HG03280 (cell line): ENCODE results near the gene LPO.

Experiments used
- ATAC-seq: cut with Tn5 transposase; IDR thresholded peaks from one replicate; pipeline ENCODE4 v1.9.1; 2021; ENCODE audit warnings: mild to moderate bottlenecking, moderate library complexity; ENCODE audit not compliant: unreplicated experiment

LPO gene

DNA sequence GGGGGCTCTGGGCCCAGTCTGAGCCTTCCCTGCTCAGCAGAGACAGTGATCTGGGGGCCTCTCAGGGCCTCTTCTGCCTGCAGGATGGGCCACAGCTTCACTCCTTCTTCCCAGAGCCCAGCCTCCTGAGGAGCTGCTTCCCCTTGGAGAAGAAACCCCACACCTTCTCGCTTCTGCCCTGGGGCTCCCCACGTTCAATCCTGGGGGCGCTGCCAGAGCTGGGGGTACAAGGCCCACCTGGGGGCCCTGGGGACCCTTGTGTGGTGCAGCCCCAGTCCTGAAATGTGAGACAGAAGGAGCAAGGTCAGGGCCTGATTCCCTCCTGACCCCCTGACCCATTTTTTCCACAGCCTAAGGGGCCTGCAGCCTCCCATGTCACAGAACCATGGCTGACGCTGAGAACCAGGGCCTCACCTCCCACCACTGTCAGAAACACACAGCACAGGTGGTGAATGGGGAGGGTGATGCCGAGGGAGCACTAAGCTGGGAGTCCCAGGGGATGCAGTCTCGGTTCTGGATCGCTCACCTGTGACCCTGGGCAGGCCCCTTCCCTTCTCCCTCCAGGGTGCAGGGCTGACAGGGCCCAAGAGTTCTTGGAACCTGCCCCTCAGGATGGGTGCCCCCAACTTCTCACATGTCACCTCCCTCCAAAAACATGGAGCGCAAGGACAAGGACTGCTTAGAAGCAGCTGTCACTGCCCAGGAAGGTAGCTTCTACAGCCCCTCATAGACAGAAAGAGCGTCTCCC is 64.0 kb downstream of the LPO start:
- no peak for ATAC-seq

DNA sequence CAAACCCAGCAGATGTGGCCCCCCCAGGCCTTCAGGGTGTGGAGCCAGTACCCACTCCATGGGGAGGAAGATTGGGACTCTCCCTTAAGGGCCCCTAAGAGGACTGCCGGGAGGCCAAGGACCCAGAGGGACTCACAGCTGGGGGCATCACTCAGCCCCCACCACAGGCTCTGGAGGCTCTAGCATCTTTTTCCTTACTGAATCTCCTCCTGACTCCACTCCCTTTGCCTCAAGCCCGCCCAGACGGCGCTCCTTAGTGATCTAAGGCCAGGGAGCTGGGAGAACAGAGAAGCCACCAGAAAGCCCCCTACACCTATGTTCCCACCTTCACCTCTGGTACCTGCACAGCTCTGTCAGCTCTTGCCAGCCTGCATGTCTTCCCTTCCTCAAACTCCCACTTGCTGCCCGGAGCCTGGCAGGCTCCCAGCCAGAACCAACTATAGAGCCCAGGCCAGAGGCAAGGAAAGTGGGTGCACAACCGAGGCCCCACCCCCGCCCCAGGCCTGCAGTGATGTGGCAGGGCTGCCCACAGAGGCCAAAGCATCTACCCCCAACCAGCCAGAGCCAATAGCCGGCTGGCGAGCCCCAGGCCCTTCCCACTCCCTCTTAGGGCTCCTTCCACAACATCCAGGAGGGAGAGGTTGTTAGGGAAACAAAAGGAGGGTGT is 64.7 kb downstream of the LPO start:
- ATAC-seq, result no peak

DNA sequence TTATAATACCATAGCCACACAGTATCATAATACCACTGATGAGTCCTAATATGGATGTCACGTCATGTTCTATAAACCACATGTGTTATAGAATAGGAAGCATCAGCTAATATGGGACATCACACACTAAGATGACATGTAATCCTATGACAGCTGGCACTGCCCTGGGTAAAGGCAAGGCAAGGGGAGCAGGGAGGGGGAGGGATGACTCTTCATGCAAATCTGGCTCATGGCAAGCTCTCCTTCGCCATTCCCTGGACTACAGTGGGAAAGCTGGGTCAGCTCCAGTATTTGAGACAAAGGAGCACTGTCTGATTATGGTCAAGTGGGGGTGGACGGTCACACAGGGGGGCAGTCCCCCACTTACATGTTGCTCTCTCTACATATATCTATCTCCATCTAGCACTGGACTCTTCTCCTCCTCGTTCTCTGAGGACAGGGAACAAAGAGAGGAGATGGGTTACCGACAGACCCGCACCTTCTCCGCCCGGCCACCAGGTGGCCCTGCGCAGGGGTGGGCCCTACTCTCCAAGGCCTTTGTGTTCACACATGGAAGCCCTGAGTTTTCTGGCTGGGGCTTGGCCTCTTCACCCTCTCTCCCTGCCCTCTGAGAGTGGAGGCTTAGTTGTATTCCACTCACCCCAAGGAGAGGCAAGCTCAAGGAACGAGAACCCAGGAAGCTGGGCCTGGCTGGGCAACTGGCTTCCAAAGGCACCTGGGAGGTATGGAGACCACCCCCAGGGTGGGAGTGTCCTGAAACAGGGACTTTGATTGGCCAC is 65.8 kb downstream of the LPO start:
- ATAC-seq, result no peak

DNA sequence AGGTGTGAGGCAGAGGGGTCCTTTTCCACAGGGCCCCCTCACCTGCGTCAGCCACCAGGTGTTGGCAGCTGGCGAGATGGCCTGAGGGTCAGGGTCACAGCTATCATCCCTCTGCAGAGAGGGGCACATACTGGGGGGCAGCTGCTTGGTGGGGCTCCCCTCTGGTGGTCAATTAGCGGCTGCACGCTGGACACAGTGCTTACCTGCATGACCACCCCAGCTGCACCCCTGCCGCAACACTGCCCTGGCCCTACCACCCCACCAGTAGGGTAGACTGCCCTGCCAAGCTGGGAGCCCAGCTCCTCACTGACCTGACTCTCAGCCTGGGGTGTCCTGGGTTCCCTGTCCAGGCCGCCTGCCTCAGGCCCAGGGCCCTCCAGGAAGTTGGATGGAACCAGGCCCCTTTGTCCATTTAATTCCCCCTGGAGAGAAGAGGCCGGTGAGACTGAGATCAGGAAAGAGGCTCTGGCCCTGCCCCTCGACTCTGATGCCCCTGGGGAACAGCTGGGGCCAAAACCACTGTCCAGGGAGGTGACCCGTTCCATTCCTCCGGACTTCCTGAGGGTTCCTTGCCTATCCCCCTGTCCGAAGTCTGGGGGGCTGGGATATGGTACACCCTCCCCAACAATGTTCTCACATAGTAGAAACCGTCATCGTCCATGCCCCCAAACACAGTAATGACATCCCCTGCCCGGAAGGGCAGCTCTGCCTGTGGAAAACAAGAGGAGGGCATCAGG is 66.5 kb downstream of the LPO start:
- ATAC-seq, result no peak

DNA sequence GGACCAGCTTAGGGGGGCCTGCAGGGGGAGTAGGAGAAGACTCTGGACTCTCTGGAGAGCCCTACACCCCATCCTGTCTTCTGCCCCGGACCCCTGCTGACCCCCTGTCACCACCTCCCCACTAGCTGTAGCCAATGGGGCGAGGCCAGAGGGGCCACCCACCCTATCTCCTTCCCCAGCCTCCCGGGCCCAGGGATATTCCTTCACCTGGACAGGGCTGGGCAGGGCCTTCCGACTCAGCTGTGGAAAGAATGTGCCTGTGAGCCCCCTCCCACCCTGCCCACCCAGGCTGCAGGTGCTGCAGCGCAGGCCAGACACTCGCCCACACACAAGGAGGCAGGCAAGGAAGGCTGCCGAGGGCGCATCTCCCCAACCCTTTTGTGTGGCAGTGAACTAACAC is 67.2 kb downstream of the LPO start:
- ATAC-seq, result no peak

DNA sequence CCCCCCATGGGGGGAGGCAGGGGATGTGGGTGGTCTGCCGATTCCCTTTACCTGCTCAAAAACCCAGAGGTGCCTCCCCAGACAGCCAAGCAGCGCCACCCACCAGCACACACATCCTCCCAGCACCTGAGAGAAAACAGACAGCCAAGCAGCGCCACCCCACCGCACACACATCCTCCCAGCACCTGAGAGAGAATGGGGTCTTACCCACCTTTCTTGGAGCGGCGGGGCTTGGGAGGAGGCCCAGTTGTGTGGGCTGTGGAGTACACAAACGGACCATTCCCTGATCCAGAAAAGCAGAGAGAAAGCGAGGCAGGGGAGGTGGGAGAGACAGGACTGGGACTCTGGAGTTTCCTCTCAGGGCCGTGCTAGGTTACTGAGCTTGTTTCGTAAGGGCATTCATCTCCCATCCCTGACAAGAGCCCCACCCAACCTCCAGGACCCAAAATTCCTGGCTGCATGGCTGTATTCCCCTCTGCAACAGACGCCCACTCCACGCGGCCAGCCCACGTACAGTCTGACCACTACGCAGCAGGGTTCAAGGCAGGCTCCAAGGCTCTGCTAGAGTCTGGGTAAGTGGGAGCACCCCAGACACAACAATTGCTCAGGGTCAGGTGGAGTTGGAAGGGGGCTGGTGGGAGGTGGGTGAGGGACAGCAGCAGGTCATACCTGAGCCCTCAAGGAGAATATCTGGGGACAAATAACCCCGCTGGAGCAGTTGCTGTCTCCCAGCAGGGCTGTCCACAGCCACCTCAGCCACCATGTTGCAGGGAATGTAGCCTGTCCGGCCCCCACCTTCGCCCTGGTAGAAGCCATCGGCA is 68.0 kb downstream of the LPO start:
- ATAC-seq, result no peak

DNA sequence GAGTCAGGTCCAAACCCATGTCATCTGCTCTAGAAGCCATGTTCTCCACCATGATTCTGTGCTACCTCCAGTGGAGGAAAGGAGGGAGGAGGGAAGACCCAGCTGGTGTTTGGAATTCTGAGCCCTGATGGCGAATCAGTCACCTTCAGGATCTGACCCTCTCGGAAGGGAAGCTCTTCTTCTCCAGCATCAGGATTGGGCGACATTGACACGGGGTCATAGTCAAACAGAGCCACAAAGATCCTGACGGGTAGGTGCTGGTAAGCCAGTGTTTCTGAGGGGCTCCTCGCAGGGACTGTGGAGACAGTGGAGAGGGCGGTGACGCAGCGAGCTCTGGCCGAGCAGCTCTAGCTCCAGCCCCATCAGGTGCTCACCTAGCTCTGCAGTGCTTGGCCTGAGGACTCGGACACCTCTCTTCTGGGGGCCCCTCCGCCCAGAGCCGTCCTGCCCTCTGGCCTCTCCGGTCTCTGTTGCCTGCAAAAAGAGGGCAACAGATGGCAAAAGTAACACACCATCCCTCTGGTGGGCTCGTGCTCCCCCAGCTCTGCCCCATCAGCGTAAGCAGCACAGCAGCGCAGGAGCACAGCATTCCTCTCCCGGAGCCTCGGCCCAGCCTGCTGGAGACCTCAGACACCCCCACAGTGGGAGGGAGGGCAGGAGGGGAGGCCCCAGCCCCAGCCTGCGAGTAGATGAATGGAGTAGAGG is 69.2 kb downstream of the LPO start:
- ATAC-seq, result no peak

DNA sequence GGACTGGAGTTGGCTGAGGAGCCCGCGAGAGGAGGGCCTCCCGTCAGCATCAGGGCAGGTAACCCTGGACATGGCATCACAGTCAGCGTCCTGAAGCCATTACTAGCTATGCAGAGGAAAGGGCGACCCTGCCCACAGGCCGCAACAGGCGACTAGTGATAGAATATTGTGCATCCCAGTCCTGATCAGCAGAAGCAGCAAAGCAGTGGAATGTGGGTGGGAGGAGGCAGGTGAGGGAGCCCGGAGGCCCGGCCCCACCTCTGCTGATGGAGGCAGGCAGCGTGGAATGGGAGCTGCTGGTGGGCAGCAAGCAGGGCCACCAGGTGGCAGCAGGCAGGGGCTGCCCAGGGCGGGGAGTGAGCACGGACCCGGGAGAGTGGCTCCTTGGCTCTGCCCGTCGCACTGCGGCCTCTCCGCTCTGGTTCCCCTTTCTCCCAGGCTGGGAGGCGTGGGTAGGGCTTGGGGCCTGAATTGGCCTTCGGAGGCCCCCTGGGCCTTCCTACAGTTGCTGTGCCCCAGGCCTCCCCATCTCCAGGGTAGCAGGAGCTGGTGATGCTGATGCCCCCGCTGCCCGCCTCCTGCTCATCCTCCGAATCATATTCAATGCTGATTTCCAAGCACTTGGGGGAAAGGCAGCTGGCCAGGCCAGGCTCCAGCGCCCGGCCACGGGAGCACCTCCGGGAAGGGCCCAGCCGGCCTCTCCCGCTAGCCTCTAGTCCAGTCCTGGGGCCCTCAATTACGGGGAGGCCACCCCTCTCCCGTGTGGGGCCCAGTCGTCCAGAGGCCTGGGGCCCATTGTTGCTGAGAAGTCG is 70.0 kb downstream of the LPO start:
- ATAC-seq, result no peak

DNA sequence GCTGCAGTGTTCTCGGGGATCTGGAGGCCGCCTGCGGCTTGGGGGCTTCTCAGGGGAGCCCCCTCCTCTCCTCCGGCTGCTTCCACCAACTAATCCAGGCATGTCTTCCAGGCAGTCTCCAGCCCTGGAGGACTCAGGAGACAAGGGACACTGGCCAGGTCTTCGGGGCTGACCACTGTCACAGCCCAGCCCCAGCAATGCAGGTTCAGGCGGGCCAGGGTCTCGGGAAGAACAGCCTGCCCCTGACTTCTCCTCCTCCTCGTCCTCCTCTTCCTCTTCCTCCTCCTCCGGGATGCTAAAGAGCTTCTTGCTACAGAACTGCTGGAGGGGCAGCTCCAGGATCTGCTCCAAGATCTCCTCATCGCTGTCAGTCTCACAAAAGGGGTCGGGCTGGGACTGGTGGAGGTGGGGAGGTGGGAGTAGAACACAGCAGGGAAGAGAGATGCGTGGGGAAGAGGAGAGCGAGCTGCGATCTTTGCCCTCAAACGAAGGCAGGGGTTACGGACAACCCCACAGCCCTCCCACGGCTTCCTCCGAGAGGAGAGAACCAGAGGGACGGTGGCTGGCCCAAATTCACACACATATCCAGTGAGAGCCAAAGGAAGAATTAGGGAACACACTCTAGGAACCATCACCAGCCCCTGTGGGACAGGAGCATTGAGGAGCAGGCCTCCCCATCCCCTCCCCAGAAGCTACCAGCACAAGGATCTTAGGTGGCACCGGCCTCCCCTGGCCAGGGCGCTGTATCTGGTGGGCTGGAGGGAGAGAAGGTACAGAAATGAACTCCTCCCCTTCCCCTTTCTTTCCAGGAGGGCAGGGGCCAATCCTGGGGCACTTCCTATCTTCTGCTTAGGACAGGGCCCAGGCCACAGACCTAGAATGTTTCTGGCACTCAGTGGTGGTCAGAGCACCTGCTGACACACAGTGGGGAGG is 70.9 kb downstream of the LPO start:
- ATAC-seq, result no peak

DNA sequence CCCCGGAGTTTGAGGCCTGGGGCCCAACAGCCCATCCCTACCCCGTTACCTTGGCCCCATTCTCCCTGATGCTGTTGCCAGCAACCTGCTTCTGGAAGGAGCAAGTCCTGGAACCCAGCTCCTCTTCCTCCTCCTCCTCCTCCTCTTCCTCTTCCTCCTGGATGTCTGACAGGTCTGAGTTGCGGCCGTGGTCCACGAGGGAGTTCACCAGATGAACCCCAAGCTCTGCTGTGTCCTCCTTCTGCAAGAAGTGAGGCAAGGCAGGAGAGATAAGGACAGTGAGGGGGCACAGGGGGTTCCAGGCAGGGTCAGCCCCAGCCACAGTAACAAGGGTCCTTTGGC is 71.5 kb downstream of the LPO start:
- no peak for ATAC-seq

DNA sequence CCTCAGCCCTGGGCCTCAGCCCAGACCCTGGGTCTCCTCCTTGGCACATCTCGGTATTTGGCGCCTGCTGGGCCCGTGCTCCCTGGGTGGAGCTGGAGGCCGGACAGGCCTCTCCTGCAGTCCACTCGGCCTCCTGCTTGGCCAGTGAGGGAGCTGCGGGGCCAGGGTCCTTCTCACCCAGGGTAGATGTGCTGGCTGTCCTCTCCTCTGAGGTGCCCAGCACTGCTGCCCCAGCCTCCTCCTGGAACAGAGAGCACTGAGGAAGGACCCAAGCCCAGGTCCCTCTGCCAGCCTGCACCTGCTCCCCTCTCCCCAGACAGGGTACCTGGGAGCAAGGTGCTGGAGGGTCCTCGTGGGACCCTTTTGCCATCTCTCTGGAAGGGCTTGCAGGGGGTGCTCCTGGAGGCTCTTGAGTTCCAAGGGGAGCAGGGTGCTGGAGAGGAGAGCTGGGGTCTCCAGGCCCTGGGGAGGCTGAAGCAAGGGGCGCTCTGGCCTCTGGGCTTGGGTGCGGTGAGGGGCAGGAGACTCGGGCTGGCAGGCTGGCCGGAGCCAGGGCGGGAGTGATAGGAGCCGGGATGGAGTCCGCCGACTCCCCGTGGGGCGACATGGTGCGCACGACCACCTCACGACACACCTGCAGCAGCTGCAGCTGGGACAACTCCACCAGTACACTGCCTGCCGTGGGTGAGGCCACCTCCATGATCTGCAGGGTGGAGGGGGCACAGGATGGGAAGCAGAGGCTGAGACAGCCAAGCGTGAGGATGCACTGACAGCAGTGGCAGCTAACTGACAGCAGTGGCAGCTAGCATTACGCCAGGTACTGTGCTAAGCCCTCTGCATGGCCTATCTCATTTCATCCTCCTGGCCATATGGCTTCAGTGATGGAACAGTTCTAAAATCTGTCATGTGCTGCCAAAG is 72.4 kb downstream of the LPO start:
- no peak for ATAC-seq

DNA sequence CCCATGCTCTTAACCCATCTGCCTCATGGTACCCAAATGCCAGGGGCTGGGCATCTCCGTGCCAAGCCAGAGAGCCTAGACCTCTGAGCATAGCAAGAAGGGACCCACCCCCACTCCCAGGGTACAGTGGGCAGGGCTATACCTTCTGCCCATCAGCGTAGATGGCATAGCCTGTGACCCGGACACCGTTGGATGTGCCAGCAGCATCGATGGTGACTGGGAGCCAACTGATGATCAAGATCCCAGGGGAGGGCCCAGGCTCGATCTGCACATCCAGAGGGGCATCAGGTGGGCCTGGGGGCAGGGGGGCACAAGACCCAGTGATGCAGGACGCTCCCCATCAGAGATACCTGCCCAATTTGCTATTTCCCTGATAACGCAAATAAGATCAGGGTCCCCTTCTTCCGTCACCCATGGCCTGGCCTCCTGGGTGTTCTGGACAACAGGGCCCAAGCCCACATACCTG is 73.1 kb downstream of the LPO start:
- no peak for ATAC-seq

DNA sequence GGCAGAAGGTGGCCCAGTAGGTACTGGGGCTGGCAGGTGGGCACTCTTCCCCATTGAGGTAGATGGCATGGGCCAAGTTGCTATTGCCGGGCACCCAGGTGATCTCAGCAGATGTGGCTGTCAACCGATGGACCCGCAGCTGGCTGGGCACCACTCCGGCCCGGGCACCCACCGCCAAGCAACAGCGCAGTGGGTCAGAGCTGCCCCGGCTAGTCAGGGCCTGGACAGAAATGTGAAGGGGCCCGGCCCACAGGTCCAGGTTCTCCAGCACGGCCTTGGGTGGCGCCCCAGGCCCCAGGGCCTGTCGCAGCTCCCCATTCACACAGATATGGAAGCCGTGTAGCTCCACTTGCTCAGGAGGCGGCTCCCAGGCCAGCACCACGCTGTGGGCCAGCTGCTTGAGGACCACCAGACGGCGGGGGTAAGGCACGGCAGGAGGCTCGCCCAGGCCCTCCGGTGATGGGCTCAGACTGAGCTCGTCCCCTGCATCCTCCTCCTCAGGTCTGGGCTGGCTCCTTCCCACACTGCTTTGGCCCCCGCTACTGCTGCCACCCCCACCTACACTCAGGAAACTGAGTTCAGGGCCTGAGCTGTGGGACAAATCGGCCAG is 73.7 kb downstream of the LPO start:
- ATAC-seq, result no peak

DNA sequence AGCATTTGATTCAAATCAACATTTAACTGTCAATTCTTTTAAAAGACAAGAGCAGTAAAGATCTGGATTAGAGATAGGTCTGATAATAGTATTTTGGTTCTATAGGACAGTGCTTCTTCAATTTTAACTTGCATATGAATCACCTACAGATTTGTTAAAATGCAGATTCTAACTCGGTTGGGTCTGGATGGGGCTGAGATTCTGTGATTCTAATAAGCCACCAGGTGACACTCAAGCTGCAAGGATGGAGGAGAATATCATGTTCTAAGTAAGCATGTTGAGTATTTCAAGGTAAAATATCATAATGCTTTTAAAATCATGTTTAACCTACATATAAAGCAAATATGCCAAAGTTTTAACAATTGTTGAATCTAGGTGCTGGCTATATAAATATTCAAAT is 74.4 kb downstream of the LPO start:
- no peak for ATAC-seq

DNA sequence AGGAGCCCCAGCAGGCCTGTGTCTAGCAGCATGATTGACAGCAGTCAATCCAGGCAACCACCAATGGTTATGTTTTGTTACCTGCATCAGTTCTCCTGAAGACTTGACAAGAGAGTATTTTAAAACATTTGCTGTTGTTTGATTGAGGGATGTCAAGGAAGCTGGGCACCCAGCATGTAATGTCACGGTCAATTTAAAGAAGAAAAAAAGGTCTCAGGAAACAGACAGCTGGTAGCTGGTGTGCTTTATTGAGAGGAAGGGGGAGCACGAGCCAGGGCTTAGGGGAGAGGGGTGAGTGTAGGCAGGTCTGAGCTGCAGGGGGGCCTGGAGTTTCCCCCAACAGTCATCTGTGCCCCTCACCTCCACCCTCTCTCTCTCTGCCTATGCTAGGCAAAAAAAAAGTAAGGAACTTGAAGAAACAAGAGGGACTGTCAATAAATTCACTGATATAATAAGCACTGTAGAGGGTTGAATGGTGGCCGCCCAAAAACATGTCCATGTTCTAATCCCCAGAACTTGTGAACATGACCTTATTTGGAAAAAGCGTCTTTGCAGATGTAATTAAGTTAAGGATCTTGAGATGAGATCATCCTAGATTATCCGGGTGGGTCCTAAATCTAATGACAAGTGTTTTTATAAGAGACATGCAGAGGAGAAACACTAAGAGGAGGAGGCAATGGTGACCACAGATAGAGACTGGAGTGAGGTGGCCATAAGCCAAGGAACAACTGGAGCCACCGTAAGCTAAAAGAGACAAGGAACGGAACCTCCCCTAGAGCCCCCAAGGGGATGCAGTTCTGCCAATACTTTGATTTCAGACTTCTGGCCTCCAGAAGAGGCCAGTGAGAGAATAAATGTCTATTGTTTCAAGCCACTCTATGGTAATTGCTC is 75.7 kb downstream of the LPO start:
- no peak for ATAC-seq

DNA sequence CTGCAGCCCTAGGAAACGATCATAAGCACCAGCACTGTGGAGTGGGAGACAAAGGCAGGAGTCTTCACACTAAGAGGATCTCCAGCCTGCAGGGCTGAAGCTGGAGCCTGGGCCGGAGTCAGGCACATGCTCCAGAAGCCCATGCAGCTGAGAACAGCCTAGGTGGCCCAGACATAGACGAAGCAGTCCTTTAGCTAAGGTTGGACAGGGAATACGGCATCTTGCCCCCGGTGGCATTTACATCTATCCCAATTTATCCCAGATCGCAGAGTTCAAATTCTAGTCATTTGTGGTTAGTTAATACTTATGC is 76.3 kb downstream of the LPO start:
- ATAC-seq, result no peak
